Activated CD8-positive, alpha-beta memory T cell treated with anti-CD3 and anti-CD28 coated beads for 4 hours (primary cell): ENCODE measurements around the gene NDUFV2.
A peak's percentile ranks its signal among the peaks of the same experiment; 100 is the strongest.
"Not testable (repeated sequence)": the region's sequence is repeated elsewhere in the genome, so short reads cannot be mapped to it uniquely, and the experiment has no call there.

Experiments used
- DNase-seq, 2 donors: peaks; one replicate each; pipeline ENCODE4 v3.0.0-alpha.2; 2020; ENCODE audit warnings: low read depth in 2 of 2

The NDUFV2 gene

DNA sequence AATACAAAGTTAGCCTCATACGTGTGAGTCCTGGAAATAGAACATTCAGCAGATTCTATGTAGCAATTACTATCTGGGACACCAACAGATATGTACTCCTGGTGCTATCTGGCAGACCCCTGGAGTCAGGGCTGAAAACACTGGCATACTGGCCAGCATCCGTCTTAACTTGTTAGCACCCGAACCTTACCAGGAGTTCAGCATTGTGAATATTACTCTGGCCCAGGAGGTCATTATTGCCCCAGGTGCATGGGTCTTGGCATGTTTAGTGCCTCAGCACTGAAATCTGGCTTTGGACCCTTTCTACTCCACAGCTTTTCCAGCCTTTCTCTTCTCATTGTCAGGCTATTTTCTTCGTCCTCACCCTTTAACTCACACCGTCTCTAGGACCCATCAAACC is 11.9 kb upstream of the NDUFV2 start:
- DNase-seq, result no peak

DNA sequence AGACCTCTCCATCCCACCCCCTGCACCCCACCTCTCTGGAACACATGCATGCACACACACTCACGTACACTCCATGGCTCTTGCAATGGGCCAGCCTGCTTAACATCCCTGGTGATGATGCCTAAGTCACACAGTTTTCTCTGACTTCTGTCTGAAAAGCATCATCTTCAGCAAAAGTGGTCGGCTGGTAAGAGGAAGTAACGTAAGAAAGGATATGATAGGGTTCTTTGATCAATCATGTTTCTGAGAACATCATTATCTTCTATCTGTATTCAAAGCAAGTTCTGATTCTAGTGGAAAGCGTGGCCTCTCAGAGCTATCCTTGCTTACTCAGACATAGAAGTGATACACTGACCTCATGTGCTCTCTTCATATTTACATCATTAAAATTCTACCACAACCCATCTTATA is 11.4 kb upstream of the NDUFV2 start:
- peak in 1 of 2 donors; percentile 26 for DNase-seq

DNA sequence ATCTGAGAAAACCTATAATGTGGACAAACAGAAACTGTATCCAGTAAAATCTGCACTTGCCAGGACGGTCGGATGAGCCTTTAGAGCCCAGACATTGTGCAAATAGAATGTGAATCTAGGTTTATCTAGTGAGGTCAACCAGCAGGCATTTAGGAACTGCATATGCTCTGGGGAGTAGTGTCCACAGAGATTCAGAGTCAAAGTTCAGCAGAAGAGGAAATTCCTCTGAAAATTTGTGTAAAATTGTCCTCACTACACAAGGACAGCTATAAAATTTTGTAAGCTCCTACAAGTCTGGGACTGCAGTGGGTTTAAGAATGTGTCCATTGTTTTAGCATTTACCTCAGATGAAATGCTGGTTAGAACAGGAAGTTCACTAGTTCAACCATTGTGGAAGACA is 9.8 kb upstream of the NDUFV2 start:
- DNase-seq, result no peak

DNA sequence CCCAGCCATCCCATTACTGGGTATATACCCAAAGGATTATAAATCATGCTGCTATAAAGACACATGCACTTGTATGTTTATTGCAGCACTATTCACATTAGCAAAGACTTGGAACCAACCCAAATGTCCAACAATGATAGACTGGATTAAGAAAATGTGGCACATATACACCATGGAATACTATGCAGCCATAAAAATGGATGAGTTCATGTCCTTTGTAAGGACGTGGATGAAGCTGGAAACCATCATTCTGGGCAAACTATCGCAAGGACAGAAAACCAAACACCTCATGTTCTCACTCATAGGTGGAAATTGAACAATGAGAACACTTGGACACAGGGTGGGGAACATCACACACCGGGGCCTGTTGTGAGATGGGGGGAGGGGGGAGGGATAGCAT is 9.4 kb upstream of the NDUFV2 start:
- DNase-seq, result not testable (repeated sequence)

DNA sequence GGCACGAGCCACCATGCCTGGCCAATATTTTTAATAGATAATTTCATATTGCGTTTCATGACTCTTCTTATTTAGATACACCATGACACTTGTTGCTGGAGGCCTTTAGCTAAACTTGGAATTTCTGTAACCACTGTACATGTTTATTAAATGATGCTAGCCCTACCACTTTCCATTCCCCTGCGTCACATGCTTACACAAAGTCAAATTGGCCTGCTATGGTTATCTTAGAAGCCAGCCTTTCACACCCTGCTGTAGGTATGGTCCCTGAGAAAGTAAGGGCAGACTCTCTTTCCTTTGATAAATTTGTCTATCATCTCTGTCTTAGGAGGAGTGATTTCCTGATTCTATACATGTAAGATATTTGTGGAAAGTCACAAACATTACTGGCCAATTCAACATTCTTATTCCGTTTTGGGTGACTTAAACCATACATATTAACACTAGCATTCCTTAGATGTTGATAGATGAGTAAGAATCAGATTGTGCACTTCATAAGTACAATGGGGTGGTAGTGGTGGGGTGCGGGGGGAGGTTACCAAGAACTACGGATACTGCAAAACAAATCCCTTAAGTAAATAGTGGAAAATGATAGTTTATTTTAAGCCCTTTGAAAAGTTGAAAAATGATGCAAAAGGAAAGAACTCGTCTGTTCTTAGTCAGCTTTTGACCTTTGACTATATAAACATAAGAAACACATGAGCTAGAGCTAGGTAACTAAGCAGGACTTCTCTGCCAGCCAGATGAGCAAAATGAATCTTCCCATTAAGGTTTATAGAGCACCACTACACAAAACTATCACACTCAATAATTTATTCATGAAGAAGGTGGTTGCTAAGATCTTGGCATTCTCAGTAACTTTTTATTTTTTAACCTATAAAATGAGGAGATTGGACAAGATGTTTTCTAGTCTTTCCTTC is 7.9 kb upstream of the NDUFV2 start:
- DNase-seq, result peak in 1 of 2 donors; percentile 39

DNA sequence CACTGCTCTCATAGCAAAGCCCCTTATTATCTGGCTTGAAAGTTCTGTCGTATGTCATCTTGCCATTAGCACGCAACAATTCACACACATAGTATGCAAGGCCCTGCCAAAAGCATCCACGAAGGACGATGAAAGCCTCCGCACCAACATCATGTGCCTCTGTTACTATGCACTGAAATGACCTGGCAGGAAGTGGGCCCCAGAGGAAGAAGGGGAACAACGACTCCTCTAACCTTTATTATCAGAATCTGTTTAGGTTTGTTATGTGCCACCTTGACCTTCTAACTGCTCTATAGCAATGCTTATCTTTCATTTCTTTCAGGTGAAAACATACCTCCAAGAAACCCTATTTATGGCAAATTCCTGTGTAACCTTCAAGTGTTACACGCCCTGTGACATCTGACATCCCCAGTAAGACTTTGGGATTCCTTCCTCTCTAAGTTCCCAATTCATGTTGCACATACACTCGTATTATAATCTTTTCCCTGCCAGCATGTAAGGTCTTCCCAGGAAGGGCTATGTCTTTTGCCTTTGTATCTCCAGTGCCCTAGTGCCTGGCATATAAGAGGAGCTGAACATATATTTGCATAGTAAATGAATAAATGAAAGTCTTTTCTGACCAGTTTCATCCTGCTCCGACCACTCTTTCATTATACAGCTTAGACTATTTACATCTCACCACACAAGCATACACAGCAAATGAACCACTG is 7.0 kb upstream of the NDUFV2 start:
- no peak for DNase-seq

DNA sequence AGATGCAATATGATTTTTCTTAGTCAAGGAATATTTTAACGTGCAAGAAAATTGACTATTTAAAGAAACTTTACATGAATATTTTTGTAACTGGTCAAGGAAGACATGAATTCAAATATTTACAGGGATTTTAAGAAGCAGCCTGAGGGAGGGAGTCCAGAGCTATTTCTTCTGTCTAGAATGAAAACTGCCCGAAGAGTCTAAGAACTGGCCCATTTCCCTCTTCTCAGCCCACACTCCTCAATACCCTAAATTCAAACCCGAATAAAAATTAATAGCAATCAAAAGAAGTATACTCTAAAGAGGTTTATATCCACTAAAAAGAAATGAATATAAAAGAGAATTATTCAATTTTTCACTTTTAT is 6.5 kb upstream of the NDUFV2 start:
- DNase-seq, result no peak

DNA sequence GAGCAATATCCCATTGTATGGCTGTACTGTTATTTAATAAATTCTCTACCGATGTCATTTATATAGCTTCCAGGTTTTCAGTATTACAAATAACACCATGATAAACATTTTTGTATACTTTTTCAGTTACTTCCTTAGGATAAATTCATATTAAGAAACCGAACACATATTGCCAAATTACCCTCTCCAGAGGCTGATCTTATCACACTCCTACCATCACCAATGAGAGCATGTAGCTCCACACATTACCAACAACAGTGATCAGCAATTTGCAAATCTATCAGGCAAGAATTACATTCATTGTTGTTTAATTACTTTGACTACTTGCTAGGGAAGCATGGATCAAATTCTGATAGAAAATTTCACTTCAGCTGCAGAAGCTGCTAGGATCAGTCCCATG is 5.8 kb upstream of the NDUFV2 start:
- no peak for DNase-seq

DNA sequence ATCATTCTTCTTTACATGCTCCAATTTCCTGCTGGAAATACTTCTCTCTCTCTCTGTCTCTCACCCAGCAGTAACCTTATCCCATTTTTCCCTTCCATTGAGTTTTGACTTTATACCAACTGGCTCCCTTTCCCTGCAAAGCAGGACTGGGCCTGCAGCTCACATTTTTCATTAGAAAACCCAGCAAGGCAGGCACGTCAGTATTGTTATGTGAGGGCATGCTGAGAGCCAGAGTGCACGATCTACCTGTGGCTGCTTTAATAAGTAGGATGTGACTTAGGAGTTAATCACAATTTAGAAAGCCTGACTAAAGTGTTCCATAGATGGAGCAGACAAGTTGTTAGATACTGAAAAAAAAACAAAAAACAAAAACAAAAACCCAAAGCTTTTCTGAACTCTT is 5.2 kb upstream of the NDUFV2 start:
- no peak for DNase-seq

DNA sequence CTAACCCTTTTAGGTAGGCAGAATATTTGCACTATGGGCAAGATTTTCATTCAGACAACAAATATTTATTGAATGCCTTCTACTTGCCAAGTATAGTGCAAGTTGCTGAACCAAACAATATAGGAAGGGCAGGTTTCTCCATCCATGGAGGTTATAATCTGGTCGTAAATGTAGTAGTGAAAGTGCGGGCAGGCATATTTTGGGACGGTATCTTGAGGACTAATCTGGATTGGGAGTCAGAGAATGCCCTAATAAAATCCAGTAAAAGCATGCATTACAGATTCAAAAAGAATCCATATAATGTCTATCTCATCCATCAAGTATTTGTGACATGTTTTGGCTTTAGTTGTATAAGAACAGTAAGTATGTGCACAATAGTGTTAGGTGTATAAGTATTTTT is 1.7 kb upstream of the NDUFV2 start:
- DNase-seq, result no peak

DNA sequence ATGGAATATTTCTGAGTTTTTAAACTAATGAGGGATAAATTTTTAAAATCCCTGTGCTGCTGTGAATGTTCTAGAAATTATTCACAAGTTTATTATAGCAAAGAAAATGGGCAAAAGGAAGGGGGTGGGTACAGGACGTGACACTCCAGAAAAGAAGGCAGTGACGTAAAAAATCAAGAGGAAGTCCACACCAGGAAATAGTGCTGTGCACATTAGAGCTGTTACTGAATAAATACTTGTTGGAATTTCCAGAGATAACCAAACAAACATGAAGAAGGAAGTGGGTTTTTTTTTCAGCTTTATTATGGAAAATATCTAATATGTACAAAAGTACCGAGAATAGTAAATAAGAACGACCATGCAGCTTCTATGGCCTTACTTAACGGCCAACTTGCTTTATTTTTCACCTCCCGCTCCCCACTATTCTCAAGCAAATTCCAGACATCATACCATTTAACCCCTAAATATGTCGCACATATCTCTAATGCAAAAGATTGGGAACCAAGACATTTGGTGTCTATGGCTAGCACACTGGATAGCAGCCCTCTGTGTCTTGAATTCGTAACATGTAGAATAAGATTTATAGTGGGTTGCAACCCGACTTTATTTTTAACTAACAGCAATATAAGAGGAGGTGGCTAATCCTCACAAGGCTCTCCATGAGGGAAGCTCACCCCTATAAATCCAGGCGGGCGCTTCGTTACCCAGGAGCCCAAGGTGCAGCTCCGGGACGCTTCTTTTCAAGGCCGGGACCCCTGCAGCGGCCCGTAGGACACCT is 580 bp upstream of the NDUFV2 start:
- DNase-seq, result no peak

DNA sequence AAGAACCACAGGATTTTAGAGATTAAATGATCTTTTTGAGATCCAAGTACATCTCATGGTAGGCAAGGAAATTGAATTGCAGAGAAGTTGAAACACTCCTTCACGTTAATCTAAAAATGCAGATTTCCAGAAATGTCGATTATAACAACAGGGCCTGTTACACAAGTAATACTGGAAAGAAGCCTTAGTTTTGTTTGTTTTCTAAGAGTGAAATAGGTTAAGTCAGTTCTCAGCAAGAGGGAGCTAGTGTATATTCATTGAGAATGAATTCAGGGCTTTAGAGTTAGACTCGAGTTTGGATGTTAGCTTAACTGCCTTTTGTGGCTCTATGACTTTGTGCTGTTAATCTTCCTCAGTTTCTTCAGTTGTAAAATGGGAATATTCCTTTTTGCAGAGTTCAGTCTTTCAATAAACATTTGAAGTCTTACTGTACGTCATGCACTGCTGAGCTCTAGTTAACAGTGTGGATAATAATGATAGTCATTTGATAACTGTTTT is 926 bp downstream of the NDUFV2 start:
- no peak for DNase-seq

DNA sequence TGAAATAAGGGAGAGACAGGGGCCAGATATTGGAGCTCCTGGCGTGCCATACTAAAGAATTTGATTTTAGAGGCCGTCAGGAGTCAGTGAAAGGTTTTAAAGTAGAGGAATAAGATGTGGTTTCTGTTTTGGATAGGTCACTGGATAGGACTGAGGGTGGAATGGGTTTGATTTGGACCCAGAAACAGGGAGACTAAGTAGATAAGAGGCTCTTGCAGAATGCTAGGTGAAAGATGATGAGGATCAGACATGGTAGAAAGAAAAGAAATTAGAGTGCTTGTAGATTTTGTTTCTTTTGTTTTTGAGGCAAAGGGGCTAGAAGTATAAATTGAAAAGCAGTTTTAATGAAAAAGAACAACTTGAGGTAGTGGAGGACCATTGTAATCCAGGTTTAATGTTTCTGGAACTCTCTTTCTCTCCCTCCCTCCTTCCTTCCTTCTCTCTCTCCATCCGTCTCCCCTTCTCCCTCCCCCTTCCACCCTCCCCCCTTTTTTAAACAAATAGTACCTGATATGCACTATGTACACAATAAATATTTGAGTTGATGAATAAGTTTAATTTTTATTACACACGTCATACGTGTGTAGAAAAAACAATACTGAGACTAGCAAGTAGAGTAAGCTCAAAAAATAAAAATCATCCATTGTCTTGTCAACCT is 1.9 kb downstream of the NDUFV2 start:
- no peak for DNase-seq

DNA sequence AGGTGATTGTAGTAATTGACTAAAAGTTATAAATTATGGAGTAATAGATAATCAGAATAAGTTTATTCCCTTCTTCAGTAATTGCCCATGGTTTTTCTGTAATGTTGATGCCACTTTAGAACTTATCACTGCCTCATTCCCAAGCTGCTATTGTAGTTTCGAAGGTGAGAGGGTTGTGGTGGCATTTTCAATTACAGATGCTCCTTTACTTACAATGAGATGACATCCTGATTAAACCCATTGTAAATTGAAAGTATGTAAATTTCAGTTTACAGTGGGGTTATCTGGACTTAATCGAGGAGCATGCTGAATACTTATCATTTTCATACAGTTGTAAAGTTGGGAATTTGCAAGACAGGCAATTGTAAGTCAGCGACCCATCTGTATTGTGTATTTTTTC is 2.9 kb downstream of the NDUFV2 start:
- no peak for DNase-seq

DNA sequence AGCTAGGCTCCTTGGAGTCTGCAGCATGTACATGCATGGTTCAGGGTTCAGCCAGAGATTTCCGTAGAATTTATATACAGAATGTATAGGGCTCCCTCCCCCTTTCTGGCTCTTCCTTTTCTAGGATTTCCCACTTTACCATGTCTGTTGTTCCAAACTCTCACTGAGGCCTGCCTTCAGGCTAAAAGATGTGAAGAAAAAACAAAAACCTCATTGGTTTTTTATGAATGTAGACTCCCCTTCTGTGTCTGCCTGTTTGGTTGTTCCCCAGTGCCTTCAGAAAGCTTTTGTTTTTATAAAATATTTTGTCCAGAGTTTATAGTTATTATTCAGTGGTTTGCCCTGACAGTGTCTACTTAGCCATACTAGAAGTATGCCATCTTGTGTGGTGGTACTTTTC is 3.6 kb downstream of the NDUFV2 start:
- no peak for DNase-seq

DNA sequence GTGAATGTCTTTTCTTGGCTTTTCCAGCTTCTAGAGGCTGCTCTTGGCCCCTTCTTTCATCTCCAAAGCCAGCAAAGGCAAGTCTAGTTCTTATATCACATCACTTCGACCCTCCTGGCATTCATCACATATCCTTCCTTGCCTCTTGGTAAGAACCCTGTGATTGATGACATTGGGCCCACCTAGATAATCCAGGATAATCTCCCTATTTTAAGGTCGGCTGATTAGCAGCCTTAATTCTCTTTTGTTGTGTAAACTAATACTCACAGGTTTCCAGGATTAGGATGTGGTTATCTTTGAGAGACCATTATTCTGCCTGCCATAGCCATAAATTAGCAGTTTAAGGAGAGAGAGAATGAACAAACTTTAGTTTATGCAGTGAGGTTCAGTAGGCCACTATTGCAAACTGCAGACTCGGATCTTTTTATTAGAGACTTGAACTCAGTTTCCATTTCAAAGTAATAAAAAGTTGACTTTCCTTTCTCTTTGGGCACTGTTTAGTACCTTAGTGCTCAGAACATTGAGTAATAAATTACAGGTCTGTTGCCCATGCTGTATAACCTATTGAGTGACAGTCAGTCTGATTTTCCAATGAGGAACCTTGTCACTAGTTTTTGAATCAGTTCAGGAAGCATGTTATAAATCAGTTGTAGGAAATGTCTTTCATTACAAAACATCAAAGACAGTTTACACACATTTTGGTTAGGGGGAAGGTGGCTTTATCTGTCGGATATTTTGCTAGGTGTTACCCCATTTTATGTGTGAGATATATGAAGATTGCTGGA is 4.5 kb downstream of the NDUFV2 start:
- no peak for DNase-seq

DNA sequence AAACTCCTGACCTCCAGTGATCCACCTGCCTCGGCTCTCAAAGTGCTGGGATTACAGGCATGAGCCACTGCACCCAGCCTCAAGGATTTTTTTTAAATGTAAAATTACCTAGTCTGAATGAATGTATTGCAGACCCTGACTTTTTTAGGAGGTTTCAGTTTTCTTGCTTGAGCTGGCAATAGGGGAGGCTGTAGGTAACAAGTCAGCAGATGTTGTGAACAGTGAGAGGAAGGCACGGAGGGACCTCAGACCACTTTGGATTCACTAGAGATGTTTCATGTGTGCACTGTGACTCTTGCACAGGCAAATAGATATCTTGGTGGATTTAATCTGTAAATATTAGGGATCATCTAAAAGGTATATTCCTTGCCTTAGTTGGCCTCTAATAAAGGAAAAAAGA is 6.4 kb downstream of the NDUFV2 start:
- no peak for DNase-seq

DNA sequence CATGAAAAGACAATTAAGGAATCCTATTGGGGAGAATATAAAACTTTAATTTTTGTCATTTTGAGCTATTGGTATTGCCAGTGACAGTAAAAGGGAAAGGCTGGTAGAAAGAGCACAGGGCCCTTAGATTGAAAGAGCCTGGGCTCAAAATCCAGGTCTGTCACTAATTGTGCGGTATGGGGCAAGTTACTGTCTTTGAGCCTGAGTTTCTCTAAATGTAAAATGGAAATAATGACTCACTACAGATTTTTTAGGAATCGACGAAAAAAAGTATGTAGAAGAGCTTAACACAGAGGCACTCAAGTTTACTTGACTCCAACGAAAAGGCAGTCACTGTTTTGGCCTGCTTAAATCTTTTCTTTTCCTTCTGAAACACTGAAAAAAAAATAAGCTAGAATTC is 7.0 kb downstream of the NDUFV2 start:
- DNase-seq, result no peak

DNA sequence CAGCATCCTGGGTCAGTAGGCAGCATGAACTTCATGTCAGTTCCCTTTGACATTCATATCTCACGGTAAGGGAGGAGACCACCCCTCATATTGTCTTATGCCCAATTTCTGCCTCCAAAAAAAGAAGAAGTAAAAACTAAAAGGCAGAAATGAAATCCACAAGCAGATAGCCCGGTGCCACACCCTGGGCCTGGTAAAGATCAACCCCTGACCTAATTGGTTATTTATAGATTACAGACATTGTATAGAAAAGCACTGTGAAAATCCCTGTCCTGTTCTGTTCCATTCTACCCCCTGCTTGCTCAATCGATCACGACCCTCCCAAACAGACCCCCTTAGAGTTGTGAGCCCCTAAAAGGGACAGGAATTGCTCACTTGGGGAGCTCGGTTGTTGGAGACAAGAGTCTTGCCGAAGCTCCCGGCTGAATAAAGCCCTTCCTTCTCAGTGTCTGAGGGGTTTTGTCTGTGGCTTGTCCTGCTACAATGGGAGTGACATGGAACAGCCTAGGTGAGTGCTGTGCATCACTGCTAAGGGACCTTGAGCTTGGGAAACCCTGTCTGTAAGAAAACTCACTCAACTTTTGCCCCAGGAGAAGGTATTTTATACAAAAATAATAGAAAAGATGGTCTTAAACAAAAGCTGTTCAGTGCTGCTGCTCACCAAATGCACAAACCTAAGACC is 11.1 kb downstream of the NDUFV2 start:
- DNase-seq, result no peak

DNA sequence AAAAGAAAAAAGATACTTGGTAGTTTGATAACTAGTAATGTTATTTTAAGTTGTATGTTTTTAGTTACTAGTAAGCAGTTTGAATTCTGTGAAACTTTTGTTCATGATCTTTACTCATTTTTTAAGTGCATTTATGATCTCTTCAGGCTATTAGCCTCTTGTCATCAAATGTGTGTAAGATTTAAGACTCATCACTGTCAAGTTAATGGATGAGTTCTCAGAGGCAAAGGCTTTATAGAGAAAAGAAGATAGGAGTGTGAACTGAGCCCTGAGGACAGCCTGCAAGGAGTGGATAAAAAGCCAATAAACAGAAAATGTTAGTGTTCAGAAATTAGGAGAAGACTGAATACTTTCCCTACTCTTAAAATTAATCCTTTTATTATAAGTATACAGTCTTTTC is 13.5 kb downstream of the NDUFV2 start:
- DNase-seq, result no peak
